ENCODE measurements around the gene BCAS2.

Gene BCAS2

GRCh38 chr1:114558544-114558943, 22.9 kb downstream of the BCAS2 start:
- Histone ChIP-seq H3K27ac (ENCODE audit: low read depth, low read length) (no peak overlapping the region), H2AFZ (ENCODE audit: low read length, unreplicated experiment) (no peak overlapping the region), H3K4me3 (ENCODE audit: low read depth, low read length) (no peak overlapping the region), H3K27me3 (ENCODE audit: insufficient read depth, low read length) (no peaks in the 10 kb centered on the region), H3K4me1 (ENCODE audit: control insufficient read depth, insufficient read depth, low read length, unreplicated experiment) (no peaks in the 10 kb centered on the region), H3K36me3 (ENCODE audit: insufficient read depth, low read length) (no peaks in the 10 kb centered on the region), H3K79me2 (ENCODE audit: control insufficient read depth, insufficient read depth, low read length, unreplicated experiment) (no peaks in the 10 kb centered on the region)

DNA sequence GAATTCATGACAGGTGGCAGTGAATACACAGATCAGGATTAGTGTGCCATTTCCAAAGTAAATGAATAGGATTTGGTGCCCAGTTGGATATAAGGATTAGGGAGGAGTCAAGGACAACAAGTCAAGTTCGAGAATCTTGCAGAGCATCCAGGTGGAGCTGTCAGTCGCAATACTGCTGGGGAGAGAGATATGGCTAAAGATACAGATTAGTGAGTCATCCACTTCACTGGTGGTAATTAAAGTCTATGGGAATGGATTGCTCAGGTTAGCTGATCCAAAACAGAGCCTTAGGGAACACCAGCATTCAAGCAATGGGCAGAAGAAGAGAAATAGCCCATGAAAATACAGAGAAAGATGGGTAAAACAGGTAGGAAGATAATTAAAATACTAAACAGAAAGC, 26.8 kb downstream of the BCAS2 start:
- no peak overlapping the region for H3K27ac ChIP-seq (ENCODE audit: low read depth, low read length)
- no peaks in the 10 kb centered on the region for H3K4me1 ChIP-seq (ENCODE audit: control insufficient read depth, insufficient read depth, low read length, unreplicated experiment)

GRCh38 chr1:114552106-114552639, 29.2 kb downstream of the BCAS2 start:
- Histone ChIP-seq H2AFZ (ENCODE audit: low read length, unreplicated experiment) (no peak overlapping the region), H3K36me3 (ENCODE audit: insufficient read depth, low read length) (no peaks in the 10 kb centered on the region), H3K79me2 (ENCODE audit: control insufficient read depth, insufficient read depth, low read length, unreplicated experiment) (no peaks in the 10 kb centered on the region), H3K4me1 (ENCODE audit: control insufficient read depth, insufficient read depth, low read length, unreplicated experiment) (no peaks in the 10 kb centered on the region), H3K4me3 (ENCODE audit: low read depth, low read length) (no peak overlapping the region), H3K27ac (ENCODE audit: low read depth, low read length) (no peak overlapping the region), H3K27me3 (ENCODE audit: insufficient read depth, low read length) (no peaks in the 10 kb centered on the region)

More for the DNA sequence above, 26.8 kb downstream of the BCAS2 start:
- Histone ChIP-seq H3K36me3 (ENCODE audit: insufficient read depth, low read length) (no peaks in the 10 kb centered on the region), H3K4me3 (ENCODE audit: low read depth, low read length) (no peak overlapping the region), H2AFZ (ENCODE audit: low read length, unreplicated experiment) (no peak overlapping the region), H3K79me2 (ENCODE audit: control insufficient read depth, insufficient read depth, low read length, unreplicated experiment) (no peaks in the 10 kb centered on the region), H3K27me3 (ENCODE audit: insufficient read depth, low read length) (no peaks in the 10 kb centered on the region)

- H3K79me2 ChIP-seq (ENCODE audit: control insufficient read depth, insufficient read depth, low read length, unreplicated experiment): no peaks in the 10 kb centered on the region
Observed at GRCh38 chr1:114551400-114551799, 30.0 kb downstream of the BCAS2 start.

GRCh38 chr1:114550336-114550735, 31.1 kb downstream of the BCAS2 start:
- H3K79me2 ChIP-seq (ENCODE audit: control insufficient read depth, insufficient read depth, low read length, unreplicated experiment): no peaks in the 10 kb centered on the region
- H3K4me1 ChIP-seq (ENCODE audit: control insufficient read depth, insufficient read depth, low read length, unreplicated experiment): no peaks in the 10 kb centered on the region
- H3K4me3 ChIP-seq (ENCODE audit: low read depth, low read length): no peak overlapping the region
- H2AFZ ChIP-seq (ENCODE audit: low read length, unreplicated experiment): no peak overlapping the region
- no peak overlapping the region for H3K27ac ChIP-seq (ENCODE audit: low read depth, low read length)
- H3K27me3 ChIP-seq (ENCODE audit: insufficient read depth, low read length): no peaks in the 10 kb centered on the region
- H3K36me3 ChIP-seq (ENCODE audit: insufficient read depth, low read length): no peaks in the 10 kb centered on the region

More at GRCh38 chr1:114551400-114551799, 30.0 kb downstream of the BCAS2 start:
- Histone ChIP-seq H3K4me1 (ENCODE audit: control insufficient read depth, insufficient read depth, low read length, unreplicated experiment) (no peaks in the 10 kb centered on the region), H3K36me3 (ENCODE audit: insufficient read depth, low read length) (no peaks in the 10 kb centered on the region), H2AFZ (ENCODE audit: low read length, unreplicated experiment) (no peak overlapping the region), H3K4me3 (ENCODE audit: low read depth, low read length) (no peak overlapping the region), H3K27ac (ENCODE audit: low read depth, low read length) (no peak overlapping the region), H3K27me3 (ENCODE audit: insufficient read depth, low read length) (no peaks in the 10 kb centered on the region)

- no peaks in the 10 kb centered on the region for H3K27me3 ChIP-seq (ENCODE audit: insufficient read depth, low read length)
- no peak overlapping the region for H3K27ac ChIP-seq (ENCODE audit: low read depth, low read length)
- H2AFZ ChIP-seq (ENCODE audit: low read length, unreplicated experiment): no peak overlapping the region
- no peaks in the 10 kb centered on the region for H3K4me1 ChIP-seq (ENCODE audit: control insufficient read depth, insufficient read depth, low read length, unreplicated experiment)
- H3K4me3 ChIP-seq (ENCODE audit: low read depth, low read length): no peak overlapping the region
- H3K36me3 ChIP-seq (ENCODE audit: insufficient read depth, low read length): no peaks in the 10 kb centered on the region
- no peaks in the 10 kb centered on the region for H3K79me2 ChIP-seq (ENCODE audit: control insufficient read depth, insufficient read depth, low read length, unreplicated experiment)
Observed at GRCh38 chr1:114549137-114549536, 32.3 kb downstream of the BCAS2 start.

GRCh38 chr1:114547076-114547475, 34.3 kb downstream of the BCAS2 start:
- Histone ChIP-seq H3K4me3 (ENCODE audit: low read depth, low read length) (no peak overlapping the region), H3K4me1 (ENCODE audit: control insufficient read depth, insufficient read depth, low read length, unreplicated experiment) (no peaks in the 10 kb centered on the region), H3K27me3 (ENCODE audit: insufficient read depth, low read length) (no peaks in the 10 kb centered on the region), H2AFZ (ENCODE audit: low read length, unreplicated experiment) (no peak overlapping the region), H3K27ac (ENCODE audit: low read depth, low read length) (no peak overlapping the region), H3K36me3 (ENCODE audit: insufficient read depth, low read length) (no peaks in the 10 kb centered on the region), H3K79me2 (ENCODE audit: control insufficient read depth, insufficient read depth, low read length, unreplicated experiment) (no peaks in the 10 kb centered on the region)

DNA sequence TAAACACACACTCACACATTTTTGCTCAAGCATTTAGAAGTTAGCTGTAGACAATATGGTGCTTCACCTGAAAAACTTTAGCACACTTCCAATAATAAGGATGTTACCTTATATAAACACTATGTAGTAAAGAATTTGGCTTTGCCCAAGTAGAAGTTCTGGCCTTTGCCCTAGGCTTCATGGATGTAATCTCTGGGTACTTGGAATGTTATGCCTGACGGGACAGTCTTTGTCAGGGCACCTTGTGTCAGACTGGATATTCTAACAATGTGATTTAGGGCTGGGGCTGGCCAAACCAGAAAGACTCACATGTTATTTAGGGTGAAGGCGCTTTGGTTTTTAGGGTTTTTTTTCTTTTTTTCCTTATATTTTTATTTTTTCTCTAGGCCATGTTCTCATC, 35.6 kb downstream of the BCAS2 start:
- H3K4me3 ChIP-seq (ENCODE audit: low read depth, low read length): no peak overlapping the region
- no peak overlapping the region for H2AFZ ChIP-seq (ENCODE audit: low read length, unreplicated experiment)
- H3K27me3 ChIP-seq (ENCODE audit: insufficient read depth, low read length): no peaks in the 10 kb centered on the region
- H3K4me1 ChIP-seq (ENCODE audit: control insufficient read depth, insufficient read depth, low read length, unreplicated experiment): no peaks in the 10 kb centered on the region
- H3K36me3 ChIP-seq (ENCODE audit: insufficient read depth, low read length): no peaks in the 10 kb centered on the region
- H3K27ac ChIP-seq (ENCODE audit: low read depth, low read length): no peak overlapping the region
- no peaks in the 10 kb centered on the region for H3K79me2 ChIP-seq (ENCODE audit: control insufficient read depth, insufficient read depth, low read length, unreplicated experiment)

- H3K27ac ChIP-seq (ENCODE audit: low read depth, low read length): no peak overlapping the region
- no peaks in the 10 kb centered on the region for H3K27me3 ChIP-seq (ENCODE audit: insufficient read depth, low read length)
- no peaks in the 10 kb centered on the region for H3K36me3 ChIP-seq (ENCODE audit: insufficient read depth, low read length)
- no peak overlapping the region for H3K4me3 ChIP-seq (ENCODE audit: low read depth, low read length)
- no peaks in the 10 kb centered on the region for H3K4me1 ChIP-seq (ENCODE audit: control insufficient read depth, insufficient read depth, low read length, unreplicated experiment)
- H2AFZ ChIP-seq (ENCODE audit: low read length, unreplicated experiment): no peak overlapping the region
- no peaks in the 10 kb centered on the region for H3K79me2 ChIP-seq (ENCODE audit: control insufficient read depth, insufficient read depth, low read length, unreplicated experiment)
Observed at GRCh38 chr1:114545315-114545714, 36.1 kb downstream of the BCAS2 start.

GRCh38 chr1:114540821-114541220, 40.6 kb downstream of the BCAS2 start:
- Histone ChIP-seq H3K36me3 (ENCODE audit: insufficient read depth, low read length) (no peaks in the 10 kb centered on the region), H3K4me3 (ENCODE audit: low read depth, low read length) (no peak overlapping the region), H3K27ac (ENCODE audit: low read depth, low read length) (no peak overlapping the region), H3K4me1 (ENCODE audit: control insufficient read depth, insufficient read depth, low read length, unreplicated experiment) (no peaks in the 10 kb centered on the region), H2AFZ (ENCODE audit: low read length, unreplicated experiment) (no peak overlapping the region), H3K79me2 (ENCODE audit: control insufficient read depth, insufficient read depth, low read length, unreplicated experiment) (no peaks in the 10 kb centered on the region), H3K27me3 (ENCODE audit: insufficient read depth, low read length) (no peaks in the 10 kb centered on the region)

- no peaks in the 10 kb centered on the region for H3K36me3 ChIP-seq (ENCODE audit: insufficient read depth, low read length)
- no peaks in the 10 kb centered on the region for H3K4me1 ChIP-seq (ENCODE audit: control insufficient read depth, insufficient read depth, low read length, unreplicated experiment)
- H2AFZ ChIP-seq (ENCODE audit: low read length, unreplicated experiment): no peak overlapping the region
- H3K27ac ChIP-seq (ENCODE audit: low read depth, low read length): no peak overlapping the region
- no peaks in the 10 kb centered on the region for H3K27me3 ChIP-seq (ENCODE audit: insufficient read depth, low read length)
- no peak overlapping the region for H3K4me3 ChIP-seq (ENCODE audit: low read depth, low read length)
- no peaks in the 10 kb centered on the region for H3K79me2 ChIP-seq (ENCODE audit: control insufficient read depth, insufficient read depth, low read length, unreplicated experiment)
Observed at GRCh38 chr1:114540272-114540671, 41.1 kb downstream of the BCAS2 start.

Data from ACC112 (cell line).